ENCODE data around the gene DNAH6. TPM values are rescaled to one million over a fixed set of nuclear protein-coding genes. Genes with fewer than 3 reads are reported as not detected.

DNAH6 gene
- polyA plus RNA-seq, 4 donors, result 1.8 to 2.2 (median 2.1) TPM

DNA sequence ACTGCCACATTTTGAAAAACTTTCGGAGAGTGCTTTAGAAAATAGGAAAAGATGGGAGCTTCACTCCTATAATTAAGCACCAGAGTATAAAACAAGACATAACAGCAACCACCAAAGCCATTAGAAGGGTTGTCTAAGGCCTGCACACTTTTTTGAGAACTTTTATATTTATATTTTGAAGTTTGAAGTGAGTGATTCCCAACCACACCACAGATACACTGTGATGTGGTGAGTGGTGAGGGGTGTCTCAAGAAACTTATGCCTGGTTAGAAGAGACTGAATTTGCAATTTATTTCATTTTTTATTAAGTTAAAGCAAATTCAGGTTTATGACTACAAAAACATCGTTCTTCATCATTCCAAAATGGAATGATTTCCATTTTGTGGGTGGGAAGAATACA is 161.9 kb downstream of the DNAH6 start:
- no peak for DNase-seq (ENCODE audit: low read depth in 4 of 4, low spot score in 2 of 4)

DNA sequence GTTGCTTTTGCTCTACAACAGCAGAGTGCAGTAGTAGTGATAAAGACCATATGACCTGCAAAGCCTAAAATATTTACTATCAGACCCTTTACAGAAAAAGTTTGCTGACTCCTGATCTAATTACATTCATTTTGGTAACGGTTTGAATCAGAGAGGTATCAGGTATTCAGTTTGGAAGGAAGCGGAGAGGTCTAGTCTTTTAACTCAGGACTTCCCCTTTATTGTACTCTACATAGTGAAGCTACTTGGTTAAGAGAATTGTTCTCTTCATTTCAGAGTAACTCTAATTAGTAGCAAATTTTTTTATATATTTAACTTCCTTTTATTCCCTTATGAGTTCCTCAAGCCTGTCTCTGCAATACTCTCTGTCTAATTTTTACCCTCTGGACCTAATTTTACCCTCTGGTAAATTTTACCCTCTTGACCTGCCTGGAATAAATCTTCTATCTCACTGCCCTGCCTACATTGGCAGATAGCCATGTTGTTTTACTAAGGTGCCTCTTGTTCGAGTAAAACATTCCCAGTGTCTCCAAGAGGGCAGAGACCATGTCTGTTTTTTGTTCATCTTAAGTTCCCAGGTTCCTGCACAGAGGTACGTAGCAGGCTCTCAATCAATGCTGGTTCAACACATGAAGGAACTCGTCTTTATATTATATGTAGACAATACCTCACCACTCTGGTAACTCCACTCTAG is 170.6 kb downstream of the DNAH6 start:
- DNase-seq (ENCODE audit: low read depth in 4 of 4, low spot score in 2 of 4), result peak in 1 of 4 donors; percentile 4

DNA sequence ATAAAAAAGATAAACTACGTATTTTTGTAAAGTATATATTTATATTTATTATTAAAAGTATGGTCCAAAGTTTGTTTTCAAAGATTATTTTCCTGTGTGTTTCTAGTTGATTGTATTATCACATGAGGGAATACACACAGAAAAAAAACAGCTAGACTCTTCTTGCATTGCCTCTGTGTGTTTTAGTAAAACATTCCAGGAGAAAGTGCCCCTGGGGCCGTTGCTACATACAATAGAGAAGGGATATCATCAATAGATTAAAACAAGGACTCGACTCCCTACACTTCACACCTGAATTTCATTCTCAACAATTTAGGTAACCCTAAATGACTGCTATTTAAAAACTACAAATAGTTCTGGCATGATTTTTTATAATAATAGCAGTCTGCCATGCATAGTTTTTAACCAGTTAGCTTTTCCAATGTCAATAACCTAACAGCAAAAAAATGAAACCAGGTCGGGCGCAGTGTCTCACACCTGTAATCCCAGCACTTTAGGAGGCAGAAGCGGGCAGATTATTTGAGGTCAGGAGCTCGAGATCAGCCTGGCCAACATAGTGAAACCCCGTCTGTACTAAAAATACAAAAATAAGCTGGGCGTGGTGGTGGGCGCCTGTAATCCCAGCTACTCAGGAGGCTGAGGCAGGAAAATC is 171.3 kb downstream of the DNAH6 start:
- no peak for DNase-seq (ENCODE audit: low read depth in 4 of 4, low spot score in 2 of 4)

DNA sequence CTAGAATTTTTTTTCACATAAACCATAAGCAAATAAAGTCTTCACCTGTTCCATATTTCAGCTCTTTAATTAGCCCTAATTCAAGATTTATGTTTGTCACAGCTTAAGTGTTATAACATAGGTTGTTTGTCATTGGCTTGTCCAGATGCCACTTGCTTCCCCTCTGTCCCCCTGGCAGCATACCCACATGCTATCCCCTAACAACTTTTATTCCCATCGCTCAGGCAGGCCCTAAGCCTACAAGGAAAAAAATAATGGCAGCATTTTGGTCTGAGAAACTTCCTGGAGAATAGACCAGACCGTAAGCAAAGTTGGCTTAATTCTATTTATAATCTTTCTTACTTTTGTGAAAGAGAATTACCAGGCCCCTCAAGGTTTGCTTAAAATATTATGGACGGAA is 173.9 kb downstream of the DNAH6 start:
- no peak for DNase-seq (ENCODE audit: low read depth in 4 of 4, low spot score in 2 of 4)

DNA sequence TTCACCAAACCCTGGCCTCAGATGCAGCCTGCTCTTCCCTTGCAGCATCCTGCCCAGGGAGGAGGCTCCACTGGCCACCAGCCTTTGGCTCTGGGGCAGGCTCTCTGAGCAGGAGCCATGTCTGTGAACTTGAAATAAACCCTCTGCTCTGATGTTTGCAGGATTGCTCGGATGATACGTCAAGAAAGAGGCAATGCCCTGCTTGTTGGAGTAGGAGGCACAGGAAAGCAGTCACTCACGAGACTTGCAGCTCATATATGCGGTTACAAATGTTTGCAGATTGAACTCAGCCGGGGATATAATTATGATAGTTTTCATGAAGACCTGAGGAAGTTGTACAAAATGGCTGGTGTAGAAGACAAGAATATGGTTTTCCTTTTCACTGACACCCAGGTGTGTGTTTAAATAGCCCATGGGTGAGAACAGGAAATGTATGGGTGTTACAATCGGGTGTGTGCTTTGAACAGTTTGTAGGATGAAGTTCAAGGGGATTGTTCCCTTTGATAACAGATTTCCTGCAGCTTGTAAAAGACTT is 177.9 kb downstream of the DNAH6 start:
- DNase-seq (ENCODE audit: low read depth in 4 of 4, low spot score in 2 of 4), result no peak

DNA sequence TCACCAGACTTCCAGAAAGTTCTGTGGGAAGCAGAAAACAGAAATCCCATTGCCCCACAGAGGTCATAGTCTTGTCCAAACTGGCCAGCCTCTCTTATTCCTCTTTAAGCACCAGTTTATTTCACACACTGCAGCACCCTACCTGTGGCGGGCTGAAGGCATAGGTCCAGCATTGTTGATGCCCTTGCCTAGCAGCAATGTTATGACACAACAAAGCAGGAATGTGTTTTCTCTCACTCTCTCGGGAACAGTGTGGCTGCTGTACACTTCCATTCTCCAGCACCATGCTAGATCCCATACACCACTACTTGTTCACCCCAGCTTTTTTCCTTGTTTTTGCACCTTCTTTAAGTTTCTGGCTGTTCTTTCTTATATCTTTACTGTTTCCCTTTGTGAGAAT is 181.6 kb downstream of the DNAH6 start:
- DNase-seq (ENCODE audit: low read depth in 4 of 4, low spot score in 2 of 4), result no peak

DNA sequence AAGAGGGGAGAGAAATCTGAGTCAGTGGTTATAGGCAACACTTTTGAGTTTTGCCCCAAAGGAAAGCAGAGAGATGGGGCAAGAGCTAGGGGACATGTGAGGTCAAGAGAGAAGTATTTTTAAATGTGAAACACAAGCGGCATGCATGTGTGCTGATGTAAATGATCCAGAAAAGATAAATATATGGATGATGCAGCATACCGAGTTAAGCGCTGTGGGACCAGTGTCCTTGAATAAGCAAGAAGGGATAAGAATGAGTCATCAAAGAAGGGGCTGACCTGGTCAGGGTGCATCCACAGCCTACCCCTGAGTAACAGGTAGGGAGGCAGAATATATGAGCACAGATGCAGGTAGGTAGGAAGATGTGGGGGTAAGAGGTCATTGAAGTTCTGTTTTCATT is 183.7 kb downstream of the DNAH6 start:
- DNase-seq (ENCODE audit: low read depth in 4 of 4, low spot score in 2 of 4), result no peak

DNA sequence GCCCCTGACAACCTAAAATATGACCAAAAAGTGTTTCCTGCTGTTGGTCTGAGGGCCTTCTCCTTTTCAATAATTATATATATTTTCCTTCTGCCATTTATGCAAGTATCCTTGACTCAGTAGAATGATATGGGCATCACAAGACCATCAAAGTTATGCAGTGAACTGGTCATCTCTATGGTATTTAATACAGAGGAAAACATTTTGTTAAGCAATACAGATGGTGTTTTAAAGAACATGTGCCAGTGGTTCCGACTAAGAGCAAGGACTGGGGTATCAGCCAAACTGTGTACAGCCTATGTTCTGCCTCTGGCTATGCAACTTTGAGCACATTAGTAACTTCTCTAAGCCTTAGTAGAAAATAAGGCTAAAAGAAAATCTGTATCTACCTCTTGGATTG is 185.6 kb downstream of the DNAH6 start:
- no peak for DNase-seq (ENCODE audit: low read depth in 4 of 4, low spot score in 2 of 4)

DNA sequence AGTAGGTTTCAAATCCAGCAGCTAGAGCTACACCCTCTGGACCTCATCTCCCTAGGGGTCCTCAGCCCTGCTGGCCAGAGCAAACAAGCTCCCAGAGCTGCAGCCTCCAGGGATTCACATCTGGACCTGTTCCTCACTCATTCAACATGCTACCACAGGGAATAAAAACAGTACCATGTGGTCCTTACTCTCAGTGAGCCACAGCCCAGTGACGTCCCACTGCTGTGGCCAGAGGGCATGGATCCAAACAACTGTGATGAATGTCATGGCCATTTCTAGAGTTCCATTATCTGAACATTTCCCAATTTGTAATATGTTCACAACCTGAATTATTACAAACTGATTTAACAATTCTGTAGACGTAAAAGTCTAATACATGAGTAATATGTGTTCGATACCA is 186.6 kb downstream of the DNAH6 start:
- no peak for DNase-seq (ENCODE audit: low read depth in 4 of 4, low spot score in 2 of 4)

DNA sequence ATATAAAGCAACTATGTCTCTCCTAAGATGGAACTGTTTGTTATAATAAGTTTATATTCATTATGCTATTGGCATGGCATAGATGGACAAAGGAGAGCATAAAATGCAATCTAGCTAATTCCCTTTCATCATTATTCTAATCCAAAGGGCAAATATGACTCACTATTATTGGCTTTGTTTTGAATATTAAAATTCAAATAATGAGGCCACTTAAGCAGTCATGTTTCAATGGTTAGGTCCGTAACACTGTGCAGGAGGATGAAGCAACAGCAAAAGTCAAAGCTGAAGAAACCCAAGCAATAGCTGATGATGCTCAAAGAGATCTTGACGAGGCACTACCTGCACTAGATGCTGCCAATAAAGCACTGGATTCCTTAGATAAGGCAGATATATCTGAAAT is 187.5 kb downstream of the DNAH6 start:
- no peak for DNase-seq (ENCODE audit: low read depth in 4 of 4, low spot score in 2 of 4)

DNA sequence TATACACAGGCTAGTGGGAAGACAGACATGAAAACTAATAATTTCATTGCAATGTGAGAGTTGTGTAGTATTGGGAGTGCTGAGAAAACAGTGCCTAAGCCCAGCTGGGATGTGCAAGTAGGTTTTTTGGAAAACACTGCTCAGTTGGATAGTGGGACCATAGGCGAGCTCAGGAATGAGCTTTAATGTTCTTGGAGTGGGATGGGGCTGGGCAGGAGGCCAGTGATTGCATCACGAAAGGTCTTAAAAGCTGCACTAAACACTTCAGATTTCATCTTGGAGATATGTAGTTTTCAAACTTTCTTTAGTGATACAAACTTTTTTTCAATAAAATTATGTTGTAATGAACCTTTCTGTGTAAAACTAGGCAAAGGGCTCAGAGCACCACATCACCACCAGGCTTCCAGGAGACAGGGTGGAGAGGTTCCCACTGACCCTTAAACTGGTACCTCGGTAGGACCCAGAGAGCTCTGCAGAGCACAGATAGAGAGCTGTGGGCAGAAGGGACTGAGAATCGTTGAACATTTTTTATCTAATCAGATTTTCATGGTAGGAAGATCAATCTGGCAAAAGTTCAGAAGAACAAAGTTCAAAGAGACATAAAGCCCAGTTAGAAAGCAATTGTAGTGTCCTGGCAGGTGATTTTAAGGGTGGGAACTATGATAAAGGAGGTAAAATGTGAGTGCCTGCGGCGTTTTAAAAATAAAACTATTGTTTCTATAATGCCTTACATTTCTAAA is 188.4 kb downstream of the DNAH6 start:
- no peak for DNase-seq (ENCODE audit: low read depth in 4 of 4, low spot score in 2 of 4)

DNA sequence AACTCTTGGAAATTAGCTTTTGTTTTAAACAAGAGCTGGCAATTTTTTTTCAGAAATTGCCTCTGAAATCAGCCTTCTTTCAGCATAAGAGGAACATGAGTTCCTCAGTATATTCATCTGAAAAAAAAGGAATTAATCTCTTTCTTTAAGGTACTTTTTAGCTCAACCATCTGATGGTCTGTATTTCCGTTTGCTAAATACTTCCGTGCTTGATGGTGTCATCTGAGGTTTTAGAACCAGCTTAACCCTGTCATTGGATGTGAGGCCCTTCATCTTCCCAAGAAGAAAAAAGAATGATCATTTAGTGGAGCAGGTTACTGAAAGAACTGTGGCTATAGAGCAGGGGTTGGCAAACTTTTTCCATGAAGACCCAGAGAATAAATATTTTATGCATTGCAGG is 189.6 kb downstream of the DNAH6 start:
- no peak for DNase-seq (ENCODE audit: low read depth in 4 of 4, low spot score in 2 of 4)

DNA sequence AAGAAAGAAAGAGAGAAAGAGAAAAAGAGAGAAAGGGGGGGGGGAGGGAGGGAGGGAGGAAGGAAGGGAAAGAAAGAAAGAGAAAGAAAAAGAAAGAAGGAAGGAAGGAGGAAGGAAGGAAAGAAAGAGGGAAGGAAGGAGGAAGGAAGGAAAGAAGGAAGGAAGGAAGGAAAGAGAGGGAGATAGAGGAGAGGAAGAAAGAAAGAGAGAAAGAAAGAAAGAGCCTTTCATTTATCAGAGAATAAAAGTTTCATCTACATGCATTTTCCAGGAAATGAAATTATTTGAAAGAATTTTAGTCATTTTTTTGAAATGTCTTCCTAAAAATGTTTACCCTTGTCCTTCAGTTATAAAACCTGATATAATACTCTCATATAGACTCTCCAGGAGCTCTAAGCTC is 192.1 kb downstream of the DNAH6 start:
- DNase-seq (ENCODE audit: low read depth in 4 of 4, low spot score in 2 of 4), result no peak

DNA sequence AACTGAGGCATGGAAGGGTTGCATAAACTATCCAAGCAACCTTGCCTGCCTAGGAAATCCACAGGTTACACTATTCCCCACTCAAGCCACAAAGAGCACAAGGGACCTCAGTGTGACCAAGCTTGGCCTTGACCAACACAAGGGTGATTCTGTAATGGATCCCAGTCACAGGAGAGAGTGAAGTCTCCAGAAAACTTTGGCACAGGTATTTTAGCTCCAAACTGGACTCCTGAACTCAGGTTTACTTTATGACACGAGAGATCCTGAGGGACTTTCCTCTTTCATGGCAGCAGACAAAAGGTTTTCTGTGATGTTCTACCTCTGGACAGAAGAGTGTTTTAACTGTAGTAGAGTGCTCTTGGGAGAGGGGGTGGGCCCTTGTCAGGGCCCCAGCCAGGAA is 195.4 kb downstream of the DNAH6 start:
- no peak for DNase-seq (ENCODE audit: low read depth in 4 of 4, low spot score in 2 of 4)

DNA sequence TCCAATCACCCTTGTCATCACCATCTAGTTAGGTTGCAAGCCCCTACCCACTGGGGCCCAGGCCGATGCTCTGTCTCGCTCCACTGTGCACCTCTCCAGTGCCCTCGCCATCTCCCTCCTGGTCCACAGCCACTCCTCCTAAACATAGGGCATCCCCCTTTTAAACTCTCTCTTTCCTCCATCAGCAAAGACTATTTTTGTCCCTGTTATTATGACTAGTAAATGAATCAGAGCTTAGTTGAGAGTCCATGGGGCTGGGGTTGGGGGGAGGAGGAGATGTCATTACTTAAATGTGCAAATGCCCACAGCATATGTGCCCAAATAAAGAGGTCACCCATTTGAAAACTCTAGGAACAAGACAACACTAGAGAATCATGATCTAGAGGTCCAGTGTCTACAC is 197.1 kb downstream of the DNAH6 start:
- no peak for DNase-seq (ENCODE audit: low read depth in 4 of 4, low spot score in 2 of 4)

DNA sequence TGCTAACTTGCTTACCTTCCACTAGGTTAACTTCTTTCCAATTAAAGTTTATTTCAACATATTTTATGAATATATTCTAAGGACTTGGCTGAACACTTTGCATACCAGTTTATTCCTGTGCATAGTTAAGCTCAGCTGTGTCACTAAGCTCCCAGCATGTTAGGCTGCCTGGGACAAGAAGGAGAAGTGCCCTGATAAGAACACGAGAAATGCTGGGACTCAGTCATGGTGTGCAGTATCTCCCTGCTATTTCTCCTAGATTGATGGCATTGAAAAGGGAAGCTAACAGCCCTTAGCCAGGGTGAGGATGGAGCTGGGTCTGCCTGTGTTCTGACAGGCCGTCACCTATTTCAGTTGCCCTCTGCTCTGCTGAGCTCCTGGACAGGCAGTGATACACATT is 200.3 kb downstream of the DNAH6 start:
- no peak for DNase-seq (ENCODE audit: low read depth in 4 of 4, low spot score in 2 of 4)

DNA sequence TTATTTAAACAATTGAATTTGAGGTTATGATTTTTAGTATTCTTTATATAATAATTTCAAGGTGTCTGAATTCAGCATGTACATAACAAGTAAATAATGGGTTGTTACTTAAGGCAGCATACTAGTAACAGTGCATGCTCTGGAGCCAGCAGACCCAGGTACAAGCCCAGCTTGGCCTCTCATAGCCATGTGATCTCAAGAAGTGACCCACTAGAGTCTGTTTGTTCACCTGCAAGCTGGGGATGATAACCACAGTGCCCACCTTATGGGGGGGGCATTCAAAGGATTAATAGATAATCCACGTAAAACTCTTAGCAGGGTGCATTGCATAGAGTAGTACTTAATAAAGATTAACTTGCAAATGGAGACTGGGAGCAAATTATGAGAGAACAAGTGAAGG is 201.0 kb downstream of the DNAH6 start:
- DNase-seq (ENCODE audit: low read depth in 4 of 4, low spot score in 2 of 4), result no peak

DNA sequence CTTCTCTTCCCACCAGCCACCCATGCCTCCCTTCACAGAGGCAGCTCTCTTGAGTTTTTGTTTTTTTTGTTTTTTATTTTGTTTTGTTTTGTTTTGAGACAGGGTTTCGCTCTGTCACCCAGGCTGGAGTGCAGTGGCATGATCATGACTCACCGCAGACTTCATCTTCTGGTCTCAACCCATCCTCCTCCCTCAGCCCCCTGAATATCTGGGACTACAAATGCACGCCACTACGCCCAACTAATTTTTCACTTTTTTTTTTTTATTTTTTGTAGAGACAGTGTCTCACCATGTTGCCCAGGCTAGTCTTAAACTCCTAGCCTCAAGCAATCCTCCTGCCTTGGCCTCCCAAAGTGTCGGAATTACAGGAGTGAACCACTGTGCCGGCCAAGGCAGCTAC is 203.1 kb downstream of the DNAH6 start:
- no peak for DNase-seq (ENCODE audit: low read depth in 4 of 4, low spot score in 2 of 4)

DNA sequence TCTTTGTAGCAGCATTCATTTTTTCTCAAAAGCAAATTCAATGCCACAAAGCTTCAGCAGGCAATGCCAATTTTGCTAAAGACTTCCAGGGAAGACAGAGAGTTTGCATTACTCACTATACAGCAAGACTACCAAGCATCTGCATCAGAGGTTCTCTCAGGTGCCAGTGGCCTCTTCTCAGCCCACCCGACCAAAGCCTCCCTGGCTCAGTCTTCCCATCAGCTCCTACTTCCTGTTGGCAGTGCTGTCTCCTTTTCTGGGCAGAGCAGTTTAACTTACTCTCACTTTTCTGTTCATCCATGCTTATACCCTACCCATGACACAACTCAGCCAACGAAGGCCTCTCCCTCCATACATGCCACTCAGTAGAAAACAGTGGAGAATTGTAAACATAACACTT is 207.5 kb downstream of the DNAH6 start:
- no peak for DNase-seq (ENCODE audit: low read depth in 4 of 4, low spot score in 2 of 4)

DNA sequence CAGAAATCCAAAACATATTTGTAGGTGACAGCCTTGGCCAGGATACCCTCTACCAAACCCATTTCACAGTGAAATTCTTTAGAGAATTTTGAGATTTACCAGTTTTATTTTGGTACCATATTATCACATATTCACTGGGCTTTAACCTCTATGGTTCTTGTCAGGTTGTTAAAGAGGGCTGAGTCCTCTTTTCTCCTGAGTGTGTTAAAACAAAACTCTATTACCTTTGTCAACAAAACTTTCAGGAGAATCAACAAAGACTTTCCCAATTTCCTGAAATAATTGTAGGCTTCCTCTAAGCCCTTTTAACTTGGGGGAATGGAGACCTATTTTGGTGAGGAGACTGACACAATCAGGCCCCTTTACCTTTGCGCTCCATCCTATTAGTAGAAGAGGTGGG is 209.4 kb downstream of the DNAH6 start:
- no peak for DNase-seq (ENCODE audit: low read depth in 4 of 4, low spot score in 2 of 4)

DNA sequence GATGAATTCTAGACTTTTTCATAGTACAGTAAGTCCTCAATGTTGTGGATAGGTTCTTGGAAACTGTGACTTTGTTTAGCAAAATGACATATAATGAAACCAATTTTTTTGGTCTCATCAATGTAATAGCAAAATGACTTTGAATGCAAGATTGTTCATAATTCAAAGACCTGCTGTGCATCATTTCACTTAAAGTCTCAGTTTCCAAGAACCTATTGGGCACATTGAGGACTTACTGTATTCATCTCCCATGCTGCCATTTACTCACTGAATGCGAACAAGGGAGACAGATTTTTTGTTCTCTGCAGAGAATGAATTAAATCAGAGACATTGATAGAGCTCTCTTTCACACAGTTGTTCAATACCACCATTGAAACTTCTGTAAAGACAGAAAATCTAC is 211.0 kb downstream of the DNAH6 start:
- DNase-seq (ENCODE audit: low read depth in 4 of 4, low spot score in 2 of 4), result no peak

DNA sequence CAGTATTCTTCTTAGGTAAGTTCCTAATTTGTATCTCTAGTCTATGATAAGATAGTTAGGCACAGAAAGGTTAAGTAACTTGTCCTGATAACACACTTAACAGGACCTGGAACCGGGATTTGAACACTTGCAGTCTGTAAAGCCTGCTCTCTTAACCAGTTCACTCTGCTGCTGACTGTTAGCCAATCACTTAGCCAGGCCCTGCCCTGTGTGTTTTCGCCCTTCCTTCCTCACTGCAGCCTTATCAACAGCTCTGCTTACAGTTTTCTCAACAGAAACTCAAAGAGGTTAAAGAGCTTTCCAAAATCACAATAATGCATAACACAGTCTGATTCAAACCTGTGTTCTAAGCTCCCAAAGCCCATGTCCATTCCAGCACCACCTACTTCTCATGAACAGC is 212.9 kb downstream of the DNAH6 start:
- no peak for DNase-seq (ENCODE audit: low read depth in 4 of 4, low spot score in 2 of 4)

Data from left renal cortex interstitium (tissue), 4 donors.